Measurements from ENCODE around the gene TUSC2.

Gene TUSC2

DNA sequence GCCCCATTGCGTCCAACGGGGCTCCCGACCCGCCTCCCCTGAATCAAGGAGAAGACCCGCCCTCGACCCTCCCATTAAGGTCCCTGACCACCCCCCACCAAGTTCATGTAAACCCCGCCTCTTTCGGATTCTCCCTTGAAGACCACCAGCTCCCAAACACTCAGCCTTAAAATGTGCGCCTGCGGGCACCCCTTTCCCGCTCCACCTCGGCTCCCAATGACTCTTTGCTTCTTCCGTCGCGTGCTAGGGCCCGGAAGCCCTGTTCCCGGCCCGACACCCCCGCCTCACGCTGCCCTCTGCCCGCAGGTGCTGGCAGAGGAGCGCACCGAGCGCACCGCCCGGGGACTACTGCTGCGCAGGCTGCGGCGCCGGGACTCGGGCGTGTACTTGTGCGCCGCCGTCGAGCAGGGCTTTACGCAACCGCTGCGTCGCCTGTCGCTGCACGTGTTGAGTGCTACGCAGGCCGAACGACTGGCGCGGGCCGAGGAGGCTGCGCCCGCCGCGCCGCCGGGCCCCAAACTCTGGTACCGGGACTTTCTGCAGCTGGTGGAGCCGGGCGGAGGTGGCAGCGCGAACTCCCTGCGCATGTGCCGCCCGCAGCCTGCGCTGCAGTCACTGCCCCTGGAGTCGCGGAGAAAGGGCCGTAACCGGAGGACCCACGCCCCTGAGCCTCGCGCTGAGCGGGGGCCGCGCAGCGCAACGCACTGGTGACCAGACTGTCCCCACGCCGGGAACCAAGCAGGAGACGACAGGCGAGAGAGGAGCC, 51.8 kb downstream of the TUSC2 start:
- TF ChIP-seq ZNF70 (CRISPR knock-in tag; IDR thresholded peaks at IDR 0.05) (no peak), OSR1 (CRISPR knock-in tag; IDR thresholded peaks at IDR 0.05) (no peak), ISL1 (CRISPR knock-in tag; IDR thresholded peaks at IDR 0.05) (no peak), ZFP30 (CRISPR knock-in tag; IDR thresholded peaks at IDR 0.05) (no peak), PATZ1 (CRISPR knock-in tag; IDR thresholded peaks at IDR 0.05; ENCODE audit: borderline replicate concordance) (no peak), ZNF565 (CRISPR knock-in tag; conservative IDR thresholded peaks at IDR 0.05; ENCODE audit: low read depth) (no peak)
- TF ChIP-seq, protein P1, sequence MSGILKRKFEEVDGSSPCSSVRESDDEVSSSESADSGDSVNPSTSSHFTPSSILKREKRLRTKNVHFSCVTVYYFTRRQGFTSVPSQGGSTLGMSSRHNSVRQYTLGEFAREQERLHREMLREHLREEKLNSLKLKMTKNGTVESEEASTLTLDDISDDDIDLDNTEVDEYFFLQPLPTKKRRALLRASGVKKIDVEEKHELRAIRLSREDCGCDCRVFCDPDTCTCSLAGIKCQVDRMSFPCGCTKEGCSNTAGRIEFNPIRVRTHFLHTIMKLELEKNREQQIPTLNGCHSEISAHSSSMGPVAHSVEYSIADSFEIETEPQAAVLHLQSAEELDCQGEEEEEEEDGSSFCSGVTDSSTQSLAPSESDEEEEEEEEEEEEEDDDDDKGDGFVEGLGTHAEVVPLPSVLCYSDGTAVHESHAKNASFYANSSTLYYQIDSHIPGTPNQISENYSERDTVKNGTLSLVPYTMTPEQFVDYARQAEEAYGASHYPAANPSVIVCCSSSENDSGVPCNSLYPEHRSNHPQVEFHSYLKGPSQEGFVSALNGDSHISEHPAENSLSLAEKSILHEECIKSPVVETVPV (CRISPR knock-in tag; IDR thresholded peaks at IDR 0.05), result no peak
- no peak for ATAC-seq

DNA sequence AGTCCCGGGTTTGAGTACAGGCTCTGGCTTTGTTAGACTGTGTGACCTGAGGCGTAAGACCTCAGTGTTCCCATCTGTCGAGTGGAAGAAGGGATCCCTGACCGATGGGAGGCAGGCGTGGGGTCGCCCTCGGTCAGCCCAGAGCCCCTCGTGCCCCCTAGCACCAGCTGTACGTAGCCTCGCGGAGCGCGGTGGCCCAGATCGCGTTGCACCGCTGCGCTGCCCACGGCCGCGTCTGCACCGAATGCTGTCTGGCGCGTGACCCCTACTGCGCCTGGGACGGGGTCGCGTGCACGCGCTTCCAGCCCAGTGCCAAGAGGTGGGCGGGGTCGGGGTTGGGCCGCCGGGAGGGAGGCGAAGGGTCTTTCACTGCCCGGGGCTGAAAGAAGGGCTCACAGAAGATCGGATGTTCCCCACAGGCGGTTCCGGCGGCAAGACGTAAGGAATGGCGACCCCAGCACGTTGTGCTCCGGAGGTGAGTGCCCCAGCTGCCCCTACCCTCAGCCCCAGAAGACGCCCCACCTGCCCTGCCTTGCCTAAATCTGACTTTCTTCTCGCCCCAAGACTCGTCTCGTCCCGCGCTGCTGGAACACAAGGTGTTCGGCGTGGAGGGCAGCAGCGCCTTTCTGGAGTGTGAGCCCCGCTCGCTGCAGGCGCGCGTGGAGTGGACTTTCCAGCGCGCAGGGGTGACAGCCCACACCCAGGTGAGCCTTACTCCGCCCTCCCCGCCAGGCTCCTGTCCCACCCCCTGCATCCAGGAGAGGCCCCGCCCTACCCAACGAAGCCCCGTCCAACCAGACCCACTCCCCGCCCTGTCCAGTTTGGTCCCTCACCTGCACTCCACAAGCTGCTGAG, 52.7 kb downstream of the TUSC2 start:
- ATAC-seq, result no peak
- TF ChIP-seq, protein P2, sequence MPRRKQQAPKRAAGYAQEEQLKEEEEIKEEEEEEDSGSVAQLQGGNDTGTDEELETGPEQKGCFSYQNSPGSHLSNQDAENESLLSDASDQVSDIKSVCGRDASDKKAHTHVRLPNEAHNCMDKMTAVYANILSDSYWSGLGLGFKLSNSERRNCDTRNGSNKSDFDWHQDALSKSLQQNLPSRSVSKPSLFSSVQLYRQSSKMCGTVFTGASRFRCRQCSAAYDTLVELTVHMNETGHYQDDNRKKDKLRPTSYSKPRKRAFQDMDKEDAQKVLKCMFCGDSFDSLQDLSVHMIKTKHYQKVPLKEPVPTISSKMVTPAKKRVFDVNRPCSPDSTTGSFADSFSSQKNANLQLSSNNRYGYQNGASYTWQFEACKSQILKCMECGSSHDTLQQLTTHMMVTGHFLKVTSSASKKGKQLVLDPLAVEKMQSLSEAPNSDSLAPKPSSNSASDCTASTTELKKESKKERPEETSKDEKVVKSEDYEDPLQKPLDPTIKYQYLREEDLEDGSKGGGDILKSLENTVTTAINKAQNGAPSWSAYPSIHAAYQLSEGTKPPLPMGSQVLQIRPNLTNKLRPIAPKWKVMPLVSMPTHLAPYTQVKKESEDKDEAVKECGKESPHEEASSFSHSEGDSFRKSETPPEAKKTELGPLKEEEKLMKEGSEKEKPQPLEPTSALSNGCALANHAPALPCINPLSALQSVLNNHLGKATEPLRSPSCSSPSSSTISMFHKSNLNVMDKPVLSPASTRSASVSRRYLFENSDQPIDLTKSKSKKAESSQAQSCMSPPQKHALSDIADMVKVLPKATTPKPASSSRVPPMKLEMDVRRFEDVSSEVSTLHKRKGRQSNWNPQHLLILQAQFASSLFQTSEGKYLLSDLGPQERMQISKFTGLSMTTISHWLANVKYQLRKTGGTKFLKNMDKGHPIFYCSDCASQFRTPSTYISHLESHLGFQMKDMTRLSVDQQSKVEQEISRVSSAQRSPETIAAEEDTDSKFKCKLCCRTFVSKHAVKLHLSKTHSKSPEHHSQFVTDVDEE (CRISPR knock-in tag; IDR thresholded peaks at IDR 0.05), result no peak
- no peak for TF ChIP-seq SNAI2 (CRISPR knock-in tag; IDR thresholded peaks at IDR 0.05)
- TF ChIP-seq ZFP30 (CRISPR knock-in tag; IDR thresholded peaks at IDR 0.05), result no peak
- TF ChIP-seq TCF4 (CRISPR knock-in tag; IDR thresholded peaks at IDR 0.05; ENCODE audit: borderline replicate concordance), result no peak
- TF ChIP-seq ZNF8 (CRISPR knock-in tag; IDR thresholded peaks at IDR 0.05), result no peak
- no peak for TF ChIP-seq PATZ1 (CRISPR knock-in tag; IDR thresholded peaks at IDR 0.05; ENCODE audit: borderline replicate concordance)
- no peak for TF ChIP-seq ARNTL (CRISPR knock-in tag; IDR thresholded peaks at IDR 0.05; ENCODE audit: borderline replicate concordance, low read depth)
- no peak for TF ChIP-seq ZNF70 (CRISPR knock-in tag; IDR thresholded peaks at IDR 0.05)
- no peak for TF ChIP-seq GLIS3 (CRISPR knock-in tag; IDR thresholded peaks at IDR 0.05)
- no peak for TF ChIP-seq PPARA (CRISPR knock-in tag; IDR thresholded peaks at IDR 0.05; ENCODE audit: borderline replicate concordance)
- no peak for TF ChIP-seq ZNF565 (CRISPR knock-in tag; conservative IDR thresholded peaks at IDR 0.05; ENCODE audit: low read depth)
- TF ChIP-seq RARB (CRISPR knock-in tag; IDR thresholded peaks at IDR 0.05), result no peak
- no peak for TF ChIP-seq BACH2 (CRISPR knock-in tag; IDR thresholded peaks at IDR 0.05; ENCODE audit: borderline replicate concordance)
- TF ChIP-seq, protein P3, sequence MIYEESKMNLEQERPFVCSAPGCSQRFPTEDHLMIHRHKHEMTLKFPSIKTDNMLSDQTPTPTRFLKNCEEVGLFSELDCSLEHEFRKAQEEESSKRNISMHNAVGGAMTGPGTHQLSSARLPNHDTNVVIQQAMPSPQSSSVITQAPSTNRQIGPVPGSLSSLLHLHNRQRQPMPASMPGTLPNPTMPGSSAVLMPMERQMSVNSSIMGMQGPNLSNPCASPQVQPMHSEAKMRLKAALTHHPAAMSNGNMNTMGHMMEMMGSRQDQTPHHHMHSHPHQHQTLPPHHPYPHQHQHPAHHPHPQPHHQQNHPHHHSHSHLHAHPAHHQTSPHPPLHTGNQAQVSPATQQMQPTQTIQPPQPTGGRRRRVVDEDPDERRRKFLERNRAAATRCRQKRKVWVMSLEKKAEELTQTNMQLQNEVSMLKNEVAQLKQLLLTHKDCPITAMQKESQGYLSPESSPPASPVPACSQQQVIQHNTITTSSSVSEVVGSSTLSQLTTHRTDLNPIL (CRISPR knock-in tag; IDR thresholded peaks at IDR 0.05; ENCODE audit: low read depth), result no peak
- TF ChIP-seq ZC3H10 (CRISPR knock-in tag; IDR thresholded peaks at IDR 0.05), result no peak

Data from SK-N-SH treated with all-trans-retinoic acid at 6 μM for 48 hours (cell line).